RWPE2 (cell line): Measurements from ENCODE around the gene EMC9.

Experiments
- ATAC-seq: fragments of 200-7000 bp; cut with Tn5 transposase; 3 replicates; pipeline ENCODE4 v1.9.1; 2021; ENCODE audit warnings: low read depth
- DNase-seq: peaks from one replicate; pipeline ENCODE4 v3.0.0-alpha.2; 2020; ENCODE audit warnings: low spot score
- H3K27ac ChIP-seq: fragments of 450-650 bp; 2 replicates; pipeline ENCODE4 v1.5.1; 2017; ENCODE audit warnings: mild to moderate bottlenecking; ENCODE audit not compliant: poor library complexity, severe bottlenecking
- H3K27me3 ChIP-seq: fragments of 250-450 bp; sonication (Bioruptor Pico); 2 replicates; pipeline ENCODE4 v1.5.1; 2021; ENCODE audit warnings: mild to moderate bottlenecking, moderate library complexity; ENCODE audit not compliant: insufficient read depth, poor library complexity, severe bottlenecking
- H3K36me3 ChIP-seq: fragments of 250-450 bp; sonication (Bioruptor Pico); 2 replicates; pipeline ENCODE4 v1.5.1; 2020; ENCODE audit warnings: low read depth, mild to moderate bottlenecking, moderate library complexity
- H3K4me1 ChIP-seq: fragments of 250-450 bp; sonication (Bioruptor Pico); 2 replicates; pipeline ENCODE4 v1.5.1; 2021; ENCODE audit warnings: mild to moderate bottlenecking, moderate library complexity; ENCODE audit not compliant: insufficient read depth, poor library complexity, severe bottlenecking
- H3K4me3 ChIP-seq: fragments of 250-450 bp; sonication (Bioruptor Pico); 2 replicates; pipeline ENCODE4 v1.5.1; 2021; ENCODE audit warnings: mild to moderate bottlenecking, moderate library complexity; ENCODE audit not compliant: severe bottlenecking
- H3K9me3 ChIP-seq: fragments of 250-450 bp; sonication (Bioruptor Pico); 2 replicates; pipeline ENCODE4 v1.5.1; 2021; ENCODE audit warnings: mild to moderate bottlenecking, moderate library complexity; ENCODE audit not compliant: severe bottlenecking
- TF ChIP-seq, protein P1 (sequence below): fragments of 450-650 bp; IDR thresholded peaks from one replicate; pipeline ENCODE4 v1.5.1; 2017; ENCODE audit warnings: mild to moderate bottlenecking, moderate library complexity; ENCODE audit not compliant: poor library complexity, severe bottlenecking

The EMC9 gene

DNA sequence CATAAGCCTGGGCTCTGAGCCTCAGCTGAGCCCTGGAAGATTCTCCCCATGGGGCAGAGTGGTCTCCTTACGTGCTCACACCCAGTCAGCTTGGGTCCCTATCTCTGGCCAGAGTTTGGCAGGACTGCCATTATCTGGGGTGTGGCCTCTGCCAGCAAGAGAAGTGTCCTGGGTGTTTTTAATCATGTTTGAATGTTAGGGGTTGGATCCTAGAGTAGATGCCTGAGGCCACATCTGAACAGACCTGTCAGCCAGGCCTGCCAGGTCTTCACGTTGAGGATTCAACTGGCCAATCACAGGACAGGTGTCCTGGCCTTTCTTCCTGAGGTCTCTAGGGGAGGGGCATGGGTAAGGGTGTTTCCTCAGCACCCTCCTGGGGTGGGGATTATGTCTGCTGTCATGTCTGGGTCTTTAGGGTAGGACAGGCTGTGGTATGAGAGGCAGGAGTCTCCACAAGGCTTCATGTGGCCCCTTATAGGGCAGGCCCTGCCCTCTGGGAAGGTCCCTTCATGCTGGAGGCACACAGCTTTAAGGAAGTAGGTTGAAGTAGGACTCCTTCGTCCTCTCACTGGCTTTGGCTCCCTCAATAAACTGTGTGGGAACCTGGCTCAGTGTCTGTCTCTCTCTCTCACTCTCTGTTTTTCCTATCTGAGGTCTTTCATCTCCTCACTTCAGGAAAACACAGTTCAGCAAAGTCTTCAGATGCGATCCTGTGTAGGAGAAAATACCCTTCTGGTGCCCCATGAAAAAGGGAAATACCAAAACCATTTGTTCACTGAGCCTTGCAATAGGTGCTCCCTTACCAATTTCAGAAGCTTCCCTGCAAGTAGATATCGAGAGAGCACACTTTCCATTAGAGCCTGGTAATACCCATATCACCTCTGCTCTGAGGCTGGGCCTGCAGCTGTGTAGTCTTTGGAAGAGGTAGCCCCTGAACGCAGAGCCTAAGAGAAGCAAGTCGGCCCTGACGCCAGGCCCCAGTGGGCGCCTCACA, 17.7 kb downstream of the EMC9 start:
- no peaks in the 10 kb centered on the region for H3K9me3 ChIP-seq
- TF ChIP-seq, protein P1, sequence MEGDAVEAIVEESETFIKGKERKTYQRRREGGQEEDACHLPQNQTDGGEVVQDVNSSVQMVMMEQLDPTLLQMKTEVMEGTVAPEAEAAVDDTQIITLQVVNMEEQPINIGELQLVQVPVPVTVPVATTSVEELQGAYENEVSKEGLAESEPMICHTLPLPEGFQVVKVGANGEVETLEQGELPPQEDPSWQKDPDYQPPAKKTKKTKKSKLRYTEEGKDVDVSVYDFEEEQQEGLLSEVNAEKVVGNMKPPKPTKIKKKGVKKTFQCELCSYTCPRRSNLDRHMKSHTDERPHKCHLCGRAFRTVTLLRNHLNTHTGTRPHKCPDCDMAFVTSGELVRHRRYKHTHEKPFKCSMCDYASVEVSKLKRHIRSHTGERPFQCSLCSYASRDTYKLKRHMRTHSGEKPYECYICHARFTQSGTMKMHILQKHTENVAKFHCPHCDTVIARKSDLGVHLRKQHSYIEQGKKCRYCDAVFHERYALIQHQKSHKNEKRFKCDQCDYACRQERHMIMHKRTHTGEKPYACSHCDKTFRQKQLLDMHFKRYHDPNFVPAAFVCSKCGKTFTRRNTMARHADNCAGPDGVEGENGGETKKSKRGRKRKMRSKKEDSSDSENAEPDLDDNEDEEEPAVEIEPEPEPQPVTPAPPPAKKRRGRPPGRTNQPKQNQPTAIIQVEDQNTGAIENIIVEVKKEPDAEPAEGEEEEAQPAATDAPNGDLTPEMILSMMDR: no peak
- no peaks in the 10 kb centered on the region for H3K27me3 ChIP-seq
- H3K36me3 ChIP-seq: peaks cover 25% of the 10 kb centered on the region
- no peaks in the 10 kb centered on the region for H3K4me1 ChIP-seq
- DNase-seq: no peak
- peak; percentile 26; the same call in 1 of the 3 replicates for ATAC-seq
- H3K4me3 ChIP-seq: no peak overlapping the region
- no peak overlapping the region for H3K27ac ChIP-seq

DNA sequence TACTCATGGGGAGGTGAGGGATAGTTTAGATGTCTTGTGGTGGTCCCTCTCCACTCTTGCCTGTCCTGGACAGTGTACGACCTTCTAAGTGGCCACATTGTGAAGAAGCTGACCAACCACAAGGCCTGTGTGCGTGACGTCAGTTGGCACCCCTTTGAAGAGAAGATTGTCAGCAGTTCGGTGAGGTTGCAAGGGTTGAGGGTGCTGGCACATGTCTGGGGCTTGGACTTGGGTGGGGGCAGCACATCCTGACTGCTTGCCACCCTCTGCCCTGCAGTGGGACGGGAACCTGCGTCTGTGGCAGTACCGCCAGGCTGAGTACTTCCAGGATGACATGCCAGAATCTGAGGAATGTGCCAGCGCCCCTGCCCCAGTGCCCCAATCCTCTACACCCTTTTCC, 18.5 kb downstream of the EMC9 start:
- TF ChIP-seq, protein P1: no peak
- Histone ChIP-seq H3K9me3 (no peaks in the 10 kb centered on the region), H3K27me3 (no peaks in the 10 kb centered on the region), H3K4me1 (no peaks in the 10 kb centered on the region), H3K36me3 (peaks cover 34% of the 10 kb centered on the region), H3K4me3 (no peak overlapping the region), H3K27ac (no peak overlapping the region)
- ATAC-seq (no peak), DNase-seq (no peak)

DNA sequence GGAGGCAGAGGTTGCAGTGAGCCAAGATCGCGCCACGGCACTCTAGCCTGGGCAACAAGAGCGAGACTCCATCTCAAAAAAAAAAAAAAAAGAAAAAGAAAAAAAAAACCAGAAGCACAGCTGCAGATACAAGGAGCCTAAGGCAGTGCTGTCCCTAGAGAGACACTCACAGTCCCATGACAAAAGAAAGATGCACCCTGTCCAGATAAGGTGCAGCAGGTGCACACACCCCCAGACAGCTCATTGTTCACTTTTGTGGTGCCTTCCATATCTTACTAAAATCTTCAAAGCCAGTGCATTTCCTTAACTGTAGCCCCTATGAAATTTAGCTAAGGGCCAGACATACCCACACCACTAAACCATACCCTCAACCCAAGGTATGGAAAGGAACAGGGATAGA, 19.0 kb downstream of the EMC9 start:
- Histone ChIP-seq H3K4me1 (no peaks in the 10 kb centered on the region), H3K27ac (no peak overlapping the region), H3K27me3 (no peaks in the 10 kb centered on the region), H3K4me3 (no peak overlapping the region), H3K9me3 (no peaks in the 10 kb centered on the region), H3K36me3 (peaks cover 38% of the 10 kb centered on the region)
- no peak for DNase-seq
- TF ChIP-seq, protein P1: no peak
- no peak for ATAC-seq

DNA sequence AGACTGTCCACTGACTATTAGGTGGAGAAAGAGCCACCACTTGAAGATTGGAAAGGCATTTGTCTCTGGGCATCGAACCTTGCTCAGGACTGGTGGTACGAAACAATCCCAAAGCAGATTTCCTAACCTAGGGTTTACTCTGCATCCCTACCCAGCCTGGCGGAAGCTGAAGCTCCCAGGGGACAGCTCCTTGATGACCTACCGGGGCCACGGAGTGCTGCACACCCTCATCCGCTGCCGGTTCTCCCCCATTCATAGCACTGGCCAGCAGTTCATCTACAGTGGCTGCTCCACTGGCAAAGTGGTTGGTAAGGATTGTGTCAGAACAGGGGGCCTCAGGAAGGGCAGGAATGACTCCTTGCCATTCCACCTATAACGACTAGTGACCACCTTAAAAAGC, 20.2 kb downstream of the EMC9 start:
- TF ChIP-seq, protein P1: no peak
- no peaks in the 10 kb centered on the region for H3K27me3 ChIP-seq
- H3K4me3 ChIP-seq: no peak overlapping the region
- no peak for ATAC-seq
- peaks cover 49% of the 10 kb centered on the region for H3K36me3 ChIP-seq
- H3K27ac ChIP-seq: no peak overlapping the region
- no peak for DNase-seq
- H3K9me3 ChIP-seq: no peaks in the 10 kb centered on the region
- no peaks in the 10 kb centered on the region for H3K4me1 ChIP-seq

DNA sequence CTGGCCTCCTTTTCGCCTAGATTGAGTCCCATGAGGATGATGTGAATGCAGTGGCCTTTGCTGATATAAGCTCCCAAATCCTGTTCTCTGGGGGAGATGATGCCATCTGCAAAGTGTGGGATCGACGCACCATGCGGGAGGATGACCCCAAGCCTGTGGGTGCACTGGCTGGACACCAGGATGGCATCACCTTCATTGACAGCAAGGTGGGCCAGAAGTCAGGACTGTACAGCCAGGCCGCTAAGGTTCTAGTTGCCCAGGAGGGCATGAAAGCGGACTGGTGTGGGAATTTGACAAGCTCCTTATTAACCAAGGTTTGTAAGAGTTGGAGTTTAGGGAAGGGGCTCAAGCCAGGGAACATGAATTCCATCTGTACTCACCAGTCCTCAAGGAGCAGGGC, 21.7 kb downstream of the EMC9 start:
- H3K27ac ChIP-seq: no peak overlapping the region

More for the DNA sequence above, 21.7 kb downstream of the EMC9 start:
- no peak for DNase-seq
- no peaks in the 10 kb centered on the region for H3K9me3 ChIP-seq
- TF ChIP-seq, protein P1: no peak
- no peak overlapping the region for H3K4me3 ChIP-seq
- H3K4me1 ChIP-seq: peaks cover 4% of the 10 kb centered on the region
- no peaks in the 10 kb centered on the region for H3K27me3 ChIP-seq
- no peak for ATAC-seq
- peaks cover 49% of the 10 kb centered on the region for H3K36me3 ChIP-seq
